AG04450 (cell line): ENCODE results near the gene SPAG8. TPM values are rescaled to one million over a fixed set of nuclear protein-coding genes. Genes with fewer than 3 reads are reported as not detected.

ENCODE experiments used
- CTCF ChIA-PET: fragments of 300-600, 350-600 bp; formaldehyde crosslinking; extraction: SDS; loops from one replicate; lab custom pipeline; 2022; ENCODE audit warnings: antibody characterized with exemption, inconsistent platforms; lab: Charles Lee
- POLR2A ChIA-PET: fragments of 350-600 bp; formaldehyde crosslinking; extraction: SDS; loops from one replicate; lab custom pipeline; 2021; ENCODE audit warnings: antibody characterized with exemption, inconsistent platforms; lab: Yijun Ruan, JAX
- DNase-seq: peaks from one replicate; pipeline ENCODE4 v3.0.0-alpha.2; 2011; ENCODE audit warnings: low read depth, low spot score
- H3K27ac ChIP-seq: one replicate; pipeline ENCODE4 v1.5.1; 2012; ENCODE audit warnings: low read depth, low read length, control low read depth
- H3K27me3 ChIP-seq: one replicate; pipeline ENCODE4 v1.6.0; 2012; ENCODE audit warnings: low read length; ENCODE audit not compliant: control insufficient read depth, insufficient read depth
- H3K4me3 ChIP-seq: 2 replicates; pipeline ENCODE4 v1.5.1; 2011; ENCODE audit warnings: mild to moderate bottlenecking, low read depth, low read length, control low read depth
- H3K9me3 ChIP-seq: 2 replicates; pipeline ENCODE4 v1.5.1; 2012; ENCODE audit warnings: low read length; ENCODE audit not compliant: control insufficient read depth, insufficient read depth
- CTCF ChIP-seq: IDR thresholded peaks from 2 replicates; pipeline ENCODE4 v1.5.1; 2011; ENCODE audit warnings: low read depth, low read length, control low read depth, inconsistent platforms
- polyA plus RNA-seq: library from polyadenylated mRNA; depleted of rRNA; stranded (reverse); fragments of >200 nt; gene quantifications from 2 replicates; pipeline ENCODE4 v1.2.3, GENCODE V29; 2011

Gene SPAG8
- polyA plus RNA-seq, 1 experiment = 0.58 TPM

GRCh38 chr9:35767458-35767857, 44.6 kb downstream of the SPAG8 start:
- POLR2A ChIA-PET = no interaction called here
- CTCF ChIA-PET = no interaction called here
- no peak overlapping the region for H3K4me3 ChIP-seq

GRCh38 chr9:35766997-35767396, 45.1 kb downstream of the SPAG8 start:
- H3K27me3 ChIP-seq = peaks cover 30% of the 10 kb centered on the region
- H3K9me3 ChIP-seq = no peaks in the 10 kb centered on the region
- TF ChIP-seq CTCF = no peak
- CTCF ChIA-PET = no interaction called here
- DNase-seq = no peak
- no peak overlapping the region for H3K4me3 ChIP-seq
- POLR2A ChIA-PET = no interaction called here
- no peak overlapping the region for H3K27ac ChIP-seq

More at GRCh38 chr9:35767458-35767857, 44.6 kb downstream of the SPAG8 start:
- no peak for DNase-seq
- Histone ChIP-seq H3K27ac (no peak overlapping the region), H3K27me3 (peaks cover 28% of the 10 kb centered on the region), H3K9me3 (no peaks in the 10 kb centered on the region)
- TF ChIP-seq CTCF = no peak

- DNase-seq = no peak
- Histone ChIP-seq H3K4me3 (no peak overlapping the region), H3K27ac (no peak overlapping the region), H3K9me3 (no peaks in the 10 kb centered on the region), H3K27me3 (peaks cover 15% of the 10 kb centered on the region)
- TF ChIP-seq CTCF = no peak
- ChIA-PET POLR2A (no interaction called here), CTCF (no interaction called here)
Measured at GRCh38 chr9:35763803-35764202, 48.3 kb downstream of the SPAG8 start.

- no peak for DNase-seq
- peaks cover 13% of the 10 kb centered on the region for H3K27me3 ChIP-seq
- ChIA-PET CTCF (no interaction called here), POLR2A (no interaction called here)
- H3K9me3 ChIP-seq = no peaks in the 10 kb centered on the region
- TF ChIP-seq CTCF = no peak
- no peak overlapping the region for H3K4me3 ChIP-seq
- no peak overlapping the region for H3K27ac ChIP-seq
Measured at GRCh38 chr9:35763181-35763580, 48.9 kb downstream of the SPAG8 start.

- no peak overlapping the region for H3K27ac ChIP-seq
- no peak for DNase-seq
- H3K9me3 ChIP-seq = no peaks in the 10 kb centered on the region
- ChIA-PET POLR2A (no interaction called here), CTCF (interaction anchor here (0.6 to 0.8 kb wide), 3 partner anchors 30 to 678 kb away, joined by 3 to 5 read pairs (median 4); no protein-coding TSS in a partner anchor)
- no peak for TF ChIP-seq CTCF
- peaks cover 14% of the 10 kb centered on the region for H3K27me3 ChIP-seq
- no peak overlapping the region for H3K4me3 ChIP-seq
Measured at GRCh38 chr9:35760651-35761050, 51.4 kb downstream of the SPAG8 start.
